ENCODE data around the gene PPWD1. TPM values are rescaled to one million over a fixed set of nuclear protein-coding genes. Genes with fewer than 3 reads are reported as not detected.

PPWD1 gene
- total RNA-seq, 1 experiment from 2014 or later = 83.3 TPM

GRCh38 chr5:65553941-65554340, 9.2 kb upstream of the PPWD1 start:
- Histone ChIP-seq H3K4me3 (ENCODE audit: low read length) (no peak overlapping the region), H3K9me2 (replicated peaks; ENCODE audit: insufficient read depth, low read length) (no peaks in the 10 kb centered on the region), H3K79me2 (ENCODE audit: low read length) (peaks cover 72% of the 10 kb centered on the region), H2AFZ (ENCODE audit: low read length) (no peak overlapping the region), H3K27ac (ENCODE audit: low read length) (no peak overlapping the region), H3K9ac (ENCODE audit: low read length) (no peak overlapping the region), H3K36me3 (ENCODE audit: insufficient read depth, low read length) (peaks cover 82% of the 10 kb centered on the region), H3K4me2 (ENCODE audit: low read depth, low read length, poor library complexity, severe bottlenecking) (no peak overlapping the region), H4K20me1 (ENCODE audit: insufficient read depth, low read depth, low read length) (no peaks in the 10 kb centered on the region), H3K27me3 (ENCODE audit: low read length) (no peaks in the 10 kb centered on the region), H3K9me3 (ENCODE audit: low read length) (no peaks in the 10 kb centered on the region), H3K4me1 (ENCODE audit: low read length) (peaks cover 3% of the 10 kb centered on the region; the same call in 1 of the 2 replicates)
- no peak for DNase-seq

- H3K9me2 ChIP-seq (replicated peaks; ENCODE audit: insufficient read depth, low read length) = no peaks in the 10 kb centered on the region
- H3K9ac ChIP-seq (ENCODE audit: low read length) = no peak overlapping the region
- H3K27ac ChIP-seq (ENCODE audit: low read length) = no peak overlapping the region
- H3K27me3 ChIP-seq (ENCODE audit: low read length) = no peaks in the 10 kb centered on the region
- no peak for DNase-seq
- H3K36me3 ChIP-seq (ENCODE audit: insufficient read depth, low read length) = peaks cover 76% of the 10 kb centered on the region
- H3K4me2 ChIP-seq (ENCODE audit: low read depth, low read length, poor library complexity, severe bottlenecking) = no peak overlapping the region
- peaks cover 77% of the 10 kb centered on the region for H3K79me2 ChIP-seq (ENCODE audit: low read length)
- H4K20me1 ChIP-seq (ENCODE audit: insufficient read depth, low read depth, low read length) = no peaks in the 10 kb centered on the region
- no peak overlapping the region for H2AFZ ChIP-seq (ENCODE audit: low read length)
- H3K9me3 ChIP-seq (ENCODE audit: low read length) = no peaks in the 10 kb centered on the region
- no peak overlapping the region for H3K4me3 ChIP-seq (ENCODE audit: low read length)
- peaks cover 5% of the 10 kb centered on the region; the same call in 1 of the 2 replicates for H3K4me1 ChIP-seq (ENCODE audit: low read length)
These were observed 7.8 kb upstream of the PPWD1 start for GRCh38 chr5:65555287-65555686.

DNA sequence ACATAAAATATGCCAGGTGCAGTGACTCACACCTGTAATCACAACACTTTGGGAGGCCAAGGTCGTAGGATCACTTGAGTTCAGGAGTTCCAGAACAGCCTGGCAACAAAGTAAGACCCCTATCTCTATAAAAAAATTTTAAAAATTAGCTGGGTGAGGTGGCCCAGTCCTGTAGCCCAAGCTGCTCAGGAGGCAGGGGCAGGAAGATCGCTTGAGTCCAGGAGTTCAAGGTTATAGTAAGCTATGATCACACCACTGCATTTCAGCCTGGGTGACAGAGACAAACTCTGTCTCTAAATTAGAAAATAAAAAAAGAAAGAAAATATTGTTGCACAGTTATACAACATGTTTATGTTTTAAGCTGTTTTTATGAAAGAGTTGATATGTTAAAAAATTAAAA, 6.9 kb upstream of the PPWD1 start:
- peaks cover 82% of the 10 kb centered on the region for H3K79me2 ChIP-seq (ENCODE audit: low read length)
- H3K4me1 ChIP-seq (ENCODE audit: low read length) = peaks cover 12% of the 10 kb centered on the region
- H2AFZ ChIP-seq (ENCODE audit: low read length) = no peak overlapping the region
- no peak for DNase-seq
- H3K36me3 ChIP-seq (ENCODE audit: insufficient read depth, low read length) = peaks cover 75% of the 10 kb centered on the region; the same call in 1 of the 2 replicates
- H3K9me3 ChIP-seq (ENCODE audit: low read length) = no peaks in the 10 kb centered on the region
- H3K4me3 ChIP-seq (ENCODE audit: low read length) = no peak overlapping the region
- H3K9ac ChIP-seq (ENCODE audit: low read length) = no peak overlapping the region
- H3K9me2 ChIP-seq (replicated peaks; ENCODE audit: insufficient read depth, low read length) = no peaks in the 10 kb centered on the region
- no peaks in the 10 kb centered on the region for H4K20me1 ChIP-seq (ENCODE audit: insufficient read depth, low read depth, low read length)
- no peak overlapping the region for H3K4me2 ChIP-seq (ENCODE audit: low read depth, low read length, poor library complexity, severe bottlenecking)
- no peak overlapping the region for H3K27ac ChIP-seq (ENCODE audit: low read length)
- no peaks in the 10 kb centered on the region for H3K27me3 ChIP-seq (ENCODE audit: low read length)

GRCh38 chr5:65556718-65557117, 6.4 kb upstream of the PPWD1 start:
- H3K9ac ChIP-seq (ENCODE audit: low read length) = no peak overlapping the region
- no peak overlapping the region for H2AFZ ChIP-seq (ENCODE audit: low read length)

DNA sequence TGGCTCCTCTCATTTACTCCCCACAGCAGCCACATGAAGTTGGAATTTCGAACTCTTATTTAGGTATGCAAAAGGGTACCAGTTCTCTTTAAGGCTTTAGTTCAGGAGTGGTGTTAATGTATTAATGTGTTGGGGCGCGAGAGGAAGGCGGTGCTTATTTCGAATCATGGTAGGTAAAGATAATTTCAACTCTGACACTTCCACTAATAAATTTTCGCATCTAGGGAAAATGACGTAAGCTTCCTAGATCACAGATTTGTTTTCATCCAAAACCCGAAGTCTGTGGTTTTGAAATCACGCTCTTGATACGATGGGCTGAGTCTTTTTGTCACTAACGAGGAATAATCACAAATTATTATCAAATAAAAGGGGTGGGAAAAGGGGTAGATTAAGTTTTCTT, 681 bp downstream of the PPWD1 start:
- Histone ChIP-seq H3K27ac (ENCODE audit: low read length) (peak overlapping the region; percentile 68), H3K4me2 (ENCODE audit: low read depth, low read length, poor library complexity, severe bottlenecking) (peak overlapping the region; percentile 73), H3K79me2 (ENCODE audit: low read length) (peaks cover 86% of the 10 kb centered on the region), H2AFZ (ENCODE audit: low read length) (peak overlapping the region; percentile 58; the same call in 1 of the 2 replicates), H3K9ac (ENCODE audit: low read length) (peak overlapping the region; percentile 81), H3K27me3 (ENCODE audit: low read length) (no peaks in the 10 kb centered on the region), H3K36me3 (ENCODE audit: insufficient read depth, low read length) (peaks cover 27% of the 10 kb centered on the region; the same call in 1 of the 2 replicates), H3K4me3 (ENCODE audit: low read length) (peak overlapping the region; percentile 92), H3K9me3 (ENCODE audit: low read length) (no peaks in the 10 kb centered on the region), H3K9me2 (replicated peaks; ENCODE audit: insufficient read depth, low read length) (no peaks in the 10 kb centered on the region), H4K20me1 (ENCODE audit: insufficient read depth, low read depth, low read length) (no peaks in the 10 kb centered on the region), H3K4me1 (ENCODE audit: low read length) (peaks cover 33% of the 10 kb centered on the region)
- DNase-seq = no peak

More at GRCh38 chr5:65556718-65557117, 6.4 kb upstream of the PPWD1 start:
- Histone ChIP-seq H3K4me2 (ENCODE audit: low read depth, low read length, poor library complexity, severe bottlenecking) (no peak overlapping the region), H3K27me3 (ENCODE audit: low read length) (no peaks in the 10 kb centered on the region), H3K9me2 (replicated peaks; ENCODE audit: insufficient read depth, low read length) (no peaks in the 10 kb centered on the region), H3K27ac (ENCODE audit: low read length) (no peak overlapping the region), H3K79me2 (ENCODE audit: low read length) (peaks cover 85% of the 10 kb centered on the region), H4K20me1 (ENCODE audit: insufficient read depth, low read depth, low read length) (no peaks in the 10 kb centered on the region), H3K4me1 (ENCODE audit: low read length) (peaks cover 17% of the 10 kb centered on the region), H3K9me3 (ENCODE audit: low read length) (no peaks in the 10 kb centered on the region), H3K36me3 (ENCODE audit: insufficient read depth, low read length) (peaks cover 76% of the 10 kb centered on the region; the same call in 1 of the 2 replicates), H3K4me3 (ENCODE audit: low read length) (no peak overlapping the region)
- no peak for DNase-seq

- no peaks in the 10 kb centered on the region for H3K9me2 ChIP-seq (replicated peaks; ENCODE audit: insufficient read depth, low read length)
- no peak overlapping the region for H3K27ac ChIP-seq (ENCODE audit: low read length)
- H3K4me3 ChIP-seq (ENCODE audit: low read length) = no peak overlapping the region
- H3K79me2 ChIP-seq (ENCODE audit: low read length) = peaks cover 76% of the 10 kb centered on the region
- H3K36me3 ChIP-seq (ENCODE audit: insufficient read depth, low read length) = peaks cover 15% of the 10 kb centered on the region; the same call in 1 of the 2 replicates
- no peaks in the 10 kb centered on the region for H3K27me3 ChIP-seq (ENCODE audit: low read length)
- H3K9ac ChIP-seq (ENCODE audit: low read length) = no peak overlapping the region
- H3K9me3 ChIP-seq (ENCODE audit: low read length) = no peaks in the 10 kb centered on the region
- H2AFZ ChIP-seq (ENCODE audit: low read length) = no peak overlapping the region
- no peak for DNase-seq
- H3K4me1 ChIP-seq (ENCODE audit: low read length) = peaks cover 22% of the 10 kb centered on the region
- H4K20me1 ChIP-seq (ENCODE audit: insufficient read depth, low read depth, low read length) = no peaks in the 10 kb centered on the region
- no peak overlapping the region for H3K4me2 ChIP-seq (ENCODE audit: low read depth, low read length, poor library complexity, severe bottlenecking)
These were observed 3.4 kb downstream of the PPWD1 start for GRCh38 chr5:65566505-65566904.

DNA sequence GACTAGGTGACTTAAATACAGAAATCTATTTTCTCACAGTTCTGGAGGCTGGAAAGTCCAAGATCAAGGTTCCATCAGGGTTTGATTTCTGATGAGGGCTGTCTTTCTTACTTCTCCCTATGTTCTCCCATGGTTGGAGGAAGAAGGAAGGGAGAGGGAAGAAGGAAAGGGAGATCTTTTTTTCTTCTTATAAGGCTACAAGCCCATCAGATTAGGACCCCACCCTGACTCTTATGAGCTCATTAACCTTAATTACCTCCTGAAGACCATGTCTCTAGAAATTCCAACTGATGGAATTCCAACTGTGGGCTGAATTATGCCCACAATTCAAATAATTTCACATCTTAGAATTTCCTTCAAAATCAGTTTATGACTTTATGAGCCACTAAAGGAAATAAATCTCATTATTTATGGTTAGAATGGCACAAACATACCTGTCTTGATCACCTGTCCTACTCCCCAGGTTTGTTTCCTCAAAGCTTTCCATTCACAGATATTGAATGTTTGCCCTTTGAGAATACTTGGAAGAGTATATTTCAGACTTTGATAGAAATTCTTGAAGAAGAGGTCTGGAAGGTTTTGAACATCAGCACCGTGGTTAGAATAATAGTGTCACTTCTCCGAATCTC, 7.6 kb downstream of the PPWD1 start:
- Histone ChIP-seq H3K4me3 (ENCODE audit: low read length) (no peak overlapping the region), H3K9ac (ENCODE audit: low read length) (no peak overlapping the region), H3K9me2 (replicated peaks; ENCODE audit: insufficient read depth, low read length) (no peaks in the 10 kb centered on the region), H2AFZ (ENCODE audit: low read length) (no peak overlapping the region), H3K79me2 (ENCODE audit: low read length) (peaks cover 63% of the 10 kb centered on the region), H3K9me3 (ENCODE audit: low read length) (no peaks in the 10 kb centered on the region), H3K27me3 (ENCODE audit: low read length) (no peaks in the 10 kb centered on the region), H4K20me1 (ENCODE audit: insufficient read depth, low read depth, low read length) (no peaks in the 10 kb centered on the region), H3K4me1 (ENCODE audit: low read length) (no peaks in the 10 kb centered on the region), H3K4me2 (ENCODE audit: low read depth, low read length, poor library complexity, severe bottlenecking) (no peak overlapping the region), H3K27ac (ENCODE audit: low read length) (no peak overlapping the region), H3K36me3 (ENCODE audit: insufficient read depth, low read length) (peaks cover 21% of the 10 kb centered on the region; the same call in 1 of the 2 replicates)
- no peak for DNase-seq

DNA sequence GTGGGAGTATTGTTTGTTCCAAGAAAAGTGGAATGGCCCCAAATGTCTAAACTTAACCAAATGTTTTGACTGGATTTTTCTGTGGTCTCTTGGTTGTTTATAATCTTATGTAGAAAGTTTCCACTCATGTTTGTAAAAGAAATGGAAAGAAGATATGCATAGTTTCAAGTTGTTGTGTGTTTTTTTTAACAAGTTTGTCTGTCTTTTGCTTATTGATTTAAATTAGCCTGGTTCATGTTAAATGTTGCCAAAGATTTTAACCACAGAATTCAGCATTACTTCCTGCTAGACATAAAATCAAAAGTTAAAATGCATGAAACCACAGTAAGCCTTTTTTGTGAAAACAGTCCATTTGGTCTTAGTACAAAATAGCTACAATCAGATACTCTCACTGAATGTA, 14.0 kb downstream of the PPWD1 start:
- peaks cover 33% of the 10 kb centered on the region; the same call in 1 of the 2 replicates for H3K36me3 ChIP-seq (ENCODE audit: insufficient read depth, low read length)
- no peaks in the 10 kb centered on the region for H3K9me3 ChIP-seq (ENCODE audit: low read length)

More for the DNA sequence above, 14.0 kb downstream of the PPWD1 start:
- Histone ChIP-seq H3K79me2 (ENCODE audit: low read length) (peaks cover 29% of the 10 kb centered on the region), H3K27ac (ENCODE audit: low read length) (no peak overlapping the region), H3K9ac (ENCODE audit: low read length) (no peak overlapping the region), H3K4me3 (ENCODE audit: low read length) (no peak overlapping the region), H2AFZ (ENCODE audit: low read length) (no peak overlapping the region), H3K9me2 (replicated peaks; ENCODE audit: insufficient read depth, low read length) (no peaks in the 10 kb centered on the region), H3K27me3 (ENCODE audit: low read length) (no peaks in the 10 kb centered on the region), H4K20me1 (ENCODE audit: insufficient read depth, low read depth, low read length) (no peaks in the 10 kb centered on the region), H3K4me2 (ENCODE audit: low read depth, low read length, poor library complexity, severe bottlenecking) (no peak overlapping the region), H3K4me1 (ENCODE audit: low read length) (no peaks in the 10 kb centered on the region)
- DNase-seq = no peak

Measured in Karpas-422 (cell line).